GM21360 (cell line): Measurements from ENCODE around the gene TACC3.

Experiments used
- ATAC-seq: cut with Tn5 transposase; IDR thresholded peaks from one replicate; pipeline ENCODE4 v1.9.1; 2021; ENCODE audit warnings: mild to moderate bottlenecking, moderate library complexity; ENCODE audit not compliant: unreplicated experiment

TACC3 gene

DNA sequence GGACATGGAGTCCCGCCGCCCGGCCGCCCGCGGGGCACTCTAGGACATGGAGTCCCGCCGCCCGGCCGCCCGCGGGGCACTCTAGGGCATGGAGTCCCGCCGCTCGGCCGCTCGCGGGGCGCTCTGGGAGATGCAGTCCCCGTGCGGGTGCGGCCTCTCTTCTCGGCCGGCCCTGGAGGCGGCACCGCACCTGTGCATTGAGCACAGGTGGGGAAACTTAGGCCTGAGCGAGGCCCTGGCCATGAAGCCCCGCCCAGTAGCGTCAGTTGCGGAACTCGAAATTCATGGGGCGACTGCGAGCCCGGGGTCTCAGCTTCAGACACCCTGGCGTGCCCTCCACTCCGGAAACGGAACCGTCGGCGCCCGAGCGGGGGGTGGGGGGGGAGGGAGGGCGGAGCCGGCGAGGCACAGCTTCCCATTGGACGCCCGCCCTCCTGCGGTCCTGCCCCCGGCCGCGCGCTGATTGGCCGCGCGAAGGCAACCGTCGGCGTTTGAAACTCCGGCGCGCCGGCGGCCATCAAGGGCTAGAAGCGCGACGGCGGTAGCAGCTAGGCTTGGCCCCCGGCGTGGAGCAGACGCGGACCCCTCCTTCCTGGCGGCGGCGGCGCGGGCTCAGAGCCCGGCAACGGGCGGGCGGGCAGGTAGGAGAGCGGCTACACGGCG, at the start of gene TACC3, which contains the start of gene TMEM129:
TSS of gene TACC3 (plus strand) at position 519 of the 663 bp plus-strand sequence. CDS start 1,901 bp downstream, outside the sequence.
TSS of gene TMEM129 (minus strand) at position 321 of the 663 bp plus-strand sequence. CDS start 486 bp downstream, outside the sequence.
- peak; percentile 64 for ATAC-seq

GRCh38 chr4:1673671-1674070, 47.6 kb upstream of the TACC3 start:
- ATAC-seq = no peak

- no peak for ATAC-seq
Observed at GRCh38 chr4:1674682-1675081, 46.6 kb upstream of the TACC3 start.

DNA sequence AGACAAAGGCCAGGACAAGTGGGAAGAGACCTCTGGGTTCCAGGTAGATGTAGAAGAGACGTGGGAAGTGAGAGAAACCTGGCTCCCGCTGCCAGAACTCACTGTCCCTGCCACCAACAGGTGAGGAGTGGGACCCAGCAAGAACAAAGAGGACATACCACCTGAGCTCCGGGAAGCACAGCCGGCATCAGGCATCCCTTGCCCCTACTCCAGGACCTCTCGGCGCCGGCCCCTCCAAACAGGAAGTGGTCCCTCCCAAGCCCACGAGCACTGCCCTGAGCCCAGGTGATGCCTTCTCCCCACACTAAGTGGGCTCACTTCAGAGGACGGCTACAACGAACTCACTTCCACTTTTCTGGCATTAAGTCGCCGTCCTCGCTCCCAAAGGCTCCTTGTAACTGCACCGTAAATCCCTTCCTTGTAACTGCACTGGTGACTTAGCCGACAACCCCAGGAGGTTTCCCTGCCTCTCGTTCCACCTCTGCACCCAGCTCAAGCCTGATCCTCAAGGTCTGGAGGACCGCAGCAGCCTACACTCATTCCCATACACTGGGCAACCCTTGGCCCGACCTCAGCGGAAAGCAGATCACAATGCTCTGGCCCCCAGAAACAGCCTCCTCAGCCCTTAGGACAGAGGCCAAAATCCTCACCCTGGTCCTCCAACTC, 46.1 kb upstream of the TACC3 start:
- no peak for ATAC-seq

- ATAC-seq = no peak
Observed at GRCh38 chr4:1675802-1676137, 45.6 kb upstream of the TACC3 start.

GRCh38 chr4:1676605-1677525, 44.5 kb upstream of the TACC3 start:
- no peak for ATAC-seq

- ATAC-seq = no peak
Observed at GRCh38 chr4:1678244-1678643, 43.1 kb upstream of the TACC3 start.

DNA sequence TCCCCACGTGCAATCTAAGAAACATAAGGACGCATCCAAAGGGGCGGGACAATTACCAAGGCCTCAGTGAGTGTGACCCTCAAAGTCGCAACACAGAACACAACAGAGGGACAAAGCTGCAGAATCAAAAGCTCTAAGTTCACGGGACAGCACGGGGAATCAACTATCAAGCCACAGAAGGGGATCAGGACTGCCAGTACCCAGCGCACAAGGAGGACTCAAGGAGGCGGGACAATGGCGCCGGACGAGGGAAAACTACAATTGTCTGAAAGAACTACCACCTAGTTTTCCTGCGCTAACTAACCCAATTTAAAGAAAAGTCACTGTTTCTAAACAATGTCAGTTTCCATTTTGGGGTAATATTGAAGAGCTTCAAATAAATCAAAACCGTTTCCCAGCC, 38.5 kb upstream of the TACC3 start:
- ATAC-seq = no peak

GRCh38 chr4:1683261-1683735, 38.0 kb upstream of the TACC3 start:
- no peak for ATAC-seq

GRCh38 chr4:1683736-1684505, 37.4 kb upstream of the TACC3 start, which contains the start of gene FAM53A:
Gene FAM53A, minus strand, starts transcription at chr4:1684313. Its CDS starts 15,572 bp downstream, at chr4:1668741.
- ATAC-seq = peak; percentile 85

DNA sequence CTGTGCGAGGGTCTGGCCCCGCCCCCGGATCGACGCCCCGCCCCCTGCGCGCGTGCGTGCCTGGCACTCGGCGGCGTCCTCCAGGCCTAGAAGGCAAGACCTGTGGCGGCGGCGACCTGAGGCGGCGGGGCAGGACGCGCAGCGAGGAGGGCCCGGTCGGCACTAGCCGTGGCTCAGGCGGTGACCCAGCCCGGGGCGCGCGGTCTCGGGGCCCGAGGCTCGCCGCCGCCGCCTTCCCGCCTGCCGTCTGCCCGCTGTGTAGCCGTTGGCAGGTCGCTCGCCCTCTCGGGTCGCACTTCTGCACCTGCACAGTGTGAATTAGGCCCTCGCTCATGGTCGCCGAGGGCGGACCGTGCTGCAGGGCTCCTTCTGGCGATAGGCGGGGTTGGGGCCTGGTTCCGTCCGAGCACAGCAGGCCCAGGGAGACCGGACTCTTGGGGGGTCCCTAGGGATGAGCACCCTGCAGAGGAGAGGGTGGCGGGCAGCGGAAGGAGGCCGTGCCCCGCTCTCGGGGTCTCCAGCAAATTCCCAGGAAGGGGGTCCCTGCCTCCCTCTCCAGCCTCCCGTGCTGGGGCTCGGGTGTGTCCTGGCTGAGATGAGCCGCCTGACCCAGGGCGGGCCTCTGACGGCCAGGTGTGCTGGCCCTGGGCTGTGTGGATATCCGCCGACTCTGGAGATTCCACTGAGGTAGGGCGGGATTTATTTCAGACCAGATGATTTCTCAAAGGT, 36.7 kb upstream of the TACC3 start:
- no peak for ATAC-seq

DNA sequence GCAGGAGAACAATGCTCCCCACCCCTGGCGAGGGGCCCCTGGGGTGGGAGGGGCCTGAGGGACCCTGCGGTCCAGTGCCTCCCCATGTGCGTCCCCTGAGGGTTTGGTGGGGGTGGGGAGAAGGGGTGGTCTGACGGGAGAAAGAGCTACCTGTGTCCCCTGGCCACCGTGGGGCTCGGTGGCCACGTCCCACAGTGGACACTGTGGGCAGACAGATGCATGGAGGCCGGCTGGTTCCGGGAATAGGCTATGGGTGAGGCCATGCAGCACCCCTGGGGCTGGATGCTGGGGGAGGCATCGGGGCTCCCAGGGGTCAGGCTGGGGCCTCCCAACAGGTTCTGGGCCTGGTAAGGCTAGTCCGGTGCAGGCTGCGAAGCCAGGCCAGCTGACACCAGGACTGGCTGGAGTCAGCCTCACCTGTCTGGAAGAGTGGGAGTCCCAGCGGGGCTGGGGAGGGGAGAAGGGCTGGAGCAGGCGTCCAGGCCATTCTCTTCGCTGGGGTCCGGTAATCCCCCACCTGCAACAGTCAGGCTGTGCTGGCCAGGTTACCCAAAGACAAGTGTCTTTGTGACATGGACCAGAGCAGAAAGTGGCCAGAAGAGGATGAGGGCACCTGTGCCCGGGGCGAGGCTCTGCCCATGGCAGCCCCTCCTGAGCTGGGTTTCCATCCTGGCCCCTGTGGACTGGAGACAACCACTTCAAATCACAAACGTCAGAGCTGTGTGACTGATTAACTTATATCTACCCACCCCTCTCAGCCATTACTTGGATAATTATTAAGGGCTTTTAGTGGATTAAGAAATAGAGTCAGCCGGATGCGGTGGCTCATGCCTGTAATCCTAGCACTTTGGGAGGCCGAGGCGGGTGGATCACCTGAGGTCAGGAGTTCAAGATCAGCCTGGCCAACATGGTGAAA, 35.8 kb upstream of the TACC3 start:
- ATAC-seq = no peak

GRCh38 chr4:1686440-1687036, 34.8 kb upstream of the TACC3 start:
- ATAC-seq = no peak

DNA sequence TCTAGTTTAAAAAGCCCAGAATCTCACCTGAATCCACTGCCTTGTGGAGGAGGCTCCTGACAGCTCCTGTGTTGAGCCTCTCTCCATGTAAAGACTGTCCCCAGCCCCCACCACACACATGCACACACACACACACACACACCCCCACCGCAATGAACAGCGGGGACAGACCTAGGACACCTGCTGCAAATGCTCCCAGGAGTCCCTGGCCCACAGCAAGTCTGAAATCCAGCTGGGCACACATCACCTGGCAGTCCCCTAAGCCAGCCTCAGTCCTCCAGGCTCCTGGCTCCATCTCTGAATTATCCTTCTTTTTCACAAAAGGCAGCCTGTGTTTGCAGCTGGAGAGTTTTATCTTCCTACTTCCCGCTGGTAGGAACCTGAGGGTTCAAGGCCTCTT, 30.6 kb upstream of the TACC3 start:
- no peak for ATAC-seq

GRCh38 chr4:1691737-1692373, 29.5 kb upstream of the TACC3 start:
- ATAC-seq = no peak

GRCh38 chr4:1693131-1693896, 28.0 kb upstream of the TACC3 start:
- peak; percentile 73 for ATAC-seq

GRCh38 chr4:1695913-1696312, 25.4 kb upstream of the TACC3 start:
- no peak for ATAC-seq
